ENCODE measurements around the gene SAPCD2.

GRCh38 chr9:137045294-137046087, 24.9 kb downstream of the SAPCD2 start:
- TF ChIP-seq EZH2 (IDR thresholded peaks at IDR 0.05; ENCODE audit: low read length) (no peak), CTCF (optimal IDR thresholded peaks at IDR 0.05 in 1 of 3, IDR thresholded peaks at IDR 0.05 in 1 of 3, conservative IDR thresholded peaks at IDR 0.05 in 1 of 3; ENCODE audit: extremely low read depth in 1 of 3, insufficient read depth in 2 of 3, low read length in 3 of 3) (no peak)
